AG09309 (cell line): ENCODE measurements around the gene ITGA11.

Source experiments
- DNase-seq: peaks from one replicate; pipeline ENCODE4 v3.0.0-alpha.2; 2010; ENCODE audit warnings: low read depth
- H3K4me3 ChIP-seq: 2 replicates; pipeline ENCODE4 v1.5.1; 2011; ENCODE audit warnings: mild to moderate bottlenecking, low read depth, low read length, moderate library complexity; ENCODE audit not compliant: control insufficient read depth
- TF ChIP-seq, protein P1 (sequence below): IDR thresholded peaks from 2 replicates; pipeline ENCODE4 v1.5.1; 2011; ENCODE audit warnings: mild to moderate bottlenecking, low read depth, low read length, inconsistent platforms; ENCODE audit not compliant: insufficient read depth, control insufficient read depth; ENCODE audit errors: missing control alignments

Gene ITGA11

DNA sequence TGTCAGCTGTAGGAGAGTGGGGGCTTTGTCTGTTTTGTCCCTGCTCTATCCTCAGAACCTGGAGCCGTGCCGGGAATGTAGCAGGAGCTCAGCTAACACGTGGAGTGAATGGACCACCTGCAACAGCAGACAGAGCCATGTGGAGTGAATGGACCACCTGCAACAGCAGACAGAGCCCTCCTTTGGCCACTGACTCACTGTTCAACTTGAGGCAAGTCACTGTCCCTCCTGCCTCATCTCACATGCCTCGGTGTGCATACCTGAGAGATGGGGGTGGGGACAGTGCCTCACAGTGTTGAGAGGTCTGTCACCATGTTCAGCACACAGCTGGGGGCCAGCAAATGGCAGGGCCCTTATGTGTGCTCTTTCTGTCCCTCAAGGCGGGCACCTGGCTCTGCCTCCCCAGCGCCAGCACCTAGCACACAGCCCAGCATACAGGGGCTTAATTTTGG, 126.5 kb downstream of the ITGA11 start:
- TF ChIP-seq, protein P1, sequence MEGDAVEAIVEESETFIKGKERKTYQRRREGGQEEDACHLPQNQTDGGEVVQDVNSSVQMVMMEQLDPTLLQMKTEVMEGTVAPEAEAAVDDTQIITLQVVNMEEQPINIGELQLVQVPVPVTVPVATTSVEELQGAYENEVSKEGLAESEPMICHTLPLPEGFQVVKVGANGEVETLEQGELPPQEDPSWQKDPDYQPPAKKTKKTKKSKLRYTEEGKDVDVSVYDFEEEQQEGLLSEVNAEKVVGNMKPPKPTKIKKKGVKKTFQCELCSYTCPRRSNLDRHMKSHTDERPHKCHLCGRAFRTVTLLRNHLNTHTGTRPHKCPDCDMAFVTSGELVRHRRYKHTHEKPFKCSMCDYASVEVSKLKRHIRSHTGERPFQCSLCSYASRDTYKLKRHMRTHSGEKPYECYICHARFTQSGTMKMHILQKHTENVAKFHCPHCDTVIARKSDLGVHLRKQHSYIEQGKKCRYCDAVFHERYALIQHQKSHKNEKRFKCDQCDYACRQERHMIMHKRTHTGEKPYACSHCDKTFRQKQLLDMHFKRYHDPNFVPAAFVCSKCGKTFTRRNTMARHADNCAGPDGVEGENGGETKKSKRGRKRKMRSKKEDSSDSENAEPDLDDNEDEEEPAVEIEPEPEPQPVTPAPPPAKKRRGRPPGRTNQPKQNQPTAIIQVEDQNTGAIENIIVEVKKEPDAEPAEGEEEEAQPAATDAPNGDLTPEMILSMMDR = no peak
- H3K4me3 ChIP-seq = no peak overlapping the region
- no peak for DNase-seq

DNA sequence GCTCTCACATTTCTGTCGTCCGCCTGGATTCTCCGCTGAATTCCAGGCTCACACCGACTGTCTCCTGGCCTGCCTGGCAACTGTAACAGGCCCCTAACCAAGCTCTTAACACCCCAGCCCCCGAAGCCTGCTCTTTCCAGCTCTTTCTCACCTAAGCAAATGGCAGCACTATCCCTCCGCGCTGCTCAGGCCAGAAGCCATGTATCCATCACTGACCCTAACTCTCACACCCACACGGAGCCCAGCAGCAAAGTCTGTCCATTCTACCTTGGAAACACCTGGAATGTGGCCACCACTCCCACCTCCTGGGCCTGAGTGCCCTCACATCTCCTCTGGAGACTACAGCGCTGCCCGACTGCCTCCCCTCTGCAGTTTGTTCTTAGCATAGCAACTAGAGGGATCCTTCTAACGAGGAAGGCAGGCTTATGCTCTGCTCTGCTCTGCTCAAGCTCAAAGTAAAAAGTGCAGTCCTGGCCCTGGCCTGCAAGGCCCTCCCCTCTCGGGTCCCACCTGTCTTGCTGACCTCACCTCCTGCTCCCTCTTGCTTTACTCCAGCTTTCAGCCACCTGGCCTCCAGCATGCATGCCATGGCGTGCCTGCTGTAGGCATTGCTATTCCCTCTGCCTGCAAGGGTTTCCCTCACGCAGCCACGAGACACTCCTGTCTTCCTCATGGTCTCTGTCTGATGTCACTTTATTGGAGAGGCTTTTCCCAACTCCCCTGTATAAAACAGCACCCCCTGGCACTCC, 127.2 kb downstream of the ITGA11 start:
- TF ChIP-seq, protein P1 = no peak
- no peak for DNase-seq
- no peak overlapping the region for H3K4me3 ChIP-seq

DNA sequence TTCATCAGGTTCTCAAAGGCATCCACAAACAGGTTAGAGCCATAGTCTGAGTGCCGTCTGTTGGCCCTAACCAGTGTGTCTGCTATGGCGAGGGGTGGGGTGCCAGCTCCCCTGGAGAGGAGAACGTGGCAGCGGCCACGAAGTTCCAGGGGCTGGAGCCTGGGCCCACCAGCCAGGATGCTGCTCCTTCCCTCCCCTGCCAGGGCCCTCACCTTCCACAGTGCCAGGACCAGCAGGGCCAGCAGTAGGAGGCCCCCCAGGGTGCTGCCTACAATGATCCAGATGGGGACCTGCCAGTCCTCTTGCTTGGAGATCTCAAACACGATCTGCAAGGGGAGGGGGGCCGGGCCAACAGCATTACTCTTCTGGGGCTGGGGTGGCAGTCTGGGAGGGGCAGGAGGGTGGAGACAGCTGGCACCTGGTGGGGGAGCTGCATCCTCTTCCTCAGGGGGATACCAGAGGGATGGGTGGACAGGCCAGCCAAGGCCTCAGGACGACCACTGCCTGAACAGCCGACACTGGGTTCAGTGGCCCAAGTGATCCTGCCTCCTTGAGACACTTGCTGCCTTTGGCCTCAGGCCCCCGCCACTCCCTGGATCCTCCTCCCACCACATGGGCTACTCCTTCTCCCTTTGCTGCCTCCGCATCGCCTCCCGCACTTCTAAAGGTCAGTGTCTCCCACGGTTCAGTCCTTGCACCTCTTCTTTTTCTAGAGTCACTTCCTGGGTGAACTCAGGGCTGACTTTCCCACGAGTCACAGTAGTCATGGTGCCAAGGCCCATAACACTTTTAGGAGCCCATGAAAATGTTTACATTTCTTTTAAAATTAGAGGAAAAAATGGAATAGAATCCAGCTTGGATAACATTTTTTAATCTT, 128.2 kb downstream of the ITGA11 start:
- DNase-seq = no peak
- no peak overlapping the region for H3K4me3 ChIP-seq
- TF ChIP-seq, protein P1 = no peak

DNA sequence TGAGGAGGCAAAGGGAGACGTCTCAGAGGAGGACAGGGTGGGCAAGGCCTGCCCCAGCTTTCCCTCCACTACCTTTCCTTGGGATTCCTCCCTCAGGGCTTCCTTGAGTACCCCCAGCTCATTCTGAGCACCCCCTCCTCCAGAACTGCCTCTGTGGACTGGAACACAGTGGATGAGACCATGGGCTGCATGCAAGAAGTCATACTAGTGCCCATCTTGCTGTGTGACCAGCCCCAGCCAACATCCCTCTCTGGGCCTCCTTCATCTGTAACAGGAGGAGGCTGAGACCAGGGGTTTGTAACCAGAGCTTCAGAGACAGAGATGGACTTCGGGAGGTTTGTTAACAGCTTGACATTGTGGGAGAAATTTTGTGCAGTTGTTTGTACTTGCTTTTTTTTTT, 128.8 kb downstream of the ITGA11 start:
- TF ChIP-seq, protein P1 = no peak

DNA sequence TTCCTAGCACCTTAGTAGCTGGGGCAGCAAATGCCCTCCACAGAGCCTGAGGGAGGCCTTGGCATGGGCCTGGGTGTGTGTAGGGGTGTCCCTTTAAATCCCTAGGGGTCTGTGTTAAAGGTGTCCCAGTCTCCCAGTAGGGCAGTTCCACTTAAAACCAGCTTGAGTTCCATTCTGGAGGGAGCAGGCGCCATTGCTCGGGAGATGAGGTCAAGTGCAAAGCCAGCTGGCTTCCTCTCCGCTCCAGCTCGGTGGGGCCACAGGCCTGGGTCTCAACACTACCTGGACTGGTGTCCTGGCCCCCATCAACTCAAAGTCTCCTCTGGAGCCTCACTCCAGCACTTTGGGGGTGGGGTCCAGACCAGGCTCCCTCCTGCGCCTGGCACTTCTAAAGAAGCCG, 129.2 kb downstream of the ITGA11 start:
- TF ChIP-seq, protein P1 = no peak
- DNase-seq = no peak
- no peak overlapping the region for H3K4me3 ChIP-seq

More for the DNA sequence above, 128.8 kb downstream of the ITGA11 start:
- no peak overlapping the region for H3K4me3 ChIP-seq
- no peak for DNase-seq

DNA sequence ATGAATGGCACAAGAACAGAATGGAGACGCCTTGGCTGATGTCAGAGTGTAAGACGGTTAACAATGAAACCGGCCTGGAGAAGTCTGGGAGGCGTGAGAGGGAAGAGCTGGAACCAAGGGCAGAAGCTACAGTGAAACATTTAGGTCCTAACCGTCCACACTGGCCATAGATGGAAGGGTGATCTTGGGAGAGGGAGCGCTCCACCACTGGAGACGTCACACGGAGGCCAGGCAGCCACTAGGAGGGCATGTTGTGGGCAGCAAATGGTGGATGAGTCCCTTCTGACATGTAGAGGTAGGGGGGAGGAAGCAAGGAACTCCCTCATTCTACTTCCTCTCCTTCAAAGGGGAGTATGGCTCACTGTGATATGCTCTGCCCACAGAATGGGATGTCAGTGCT, 130.7 kb downstream of the ITGA11 start:
- H3K4me3 ChIP-seq = no peak overlapping the region
- TF ChIP-seq, protein P1 = no peak
- no peak for DNase-seq
